GM18511 (cell line): Measurements from ENCODE around the gene OTOP2.
"Not testable (repeated sequence)": the region's sequence is repeated elsewhere in the genome, so short reads cannot be mapped to it uniquely, and the experiment has no call there.

Experiments
- ATAC-seq: cut with Tn5 transposase; IDR thresholded peaks from one replicate; pipeline ENCODE4 v1.9.1; 2021; ENCODE audit warnings: mild to moderate bottlenecking, moderate library complexity; ENCODE audit not compliant: unreplicated experiment

Gene OTOP2

DNA sequence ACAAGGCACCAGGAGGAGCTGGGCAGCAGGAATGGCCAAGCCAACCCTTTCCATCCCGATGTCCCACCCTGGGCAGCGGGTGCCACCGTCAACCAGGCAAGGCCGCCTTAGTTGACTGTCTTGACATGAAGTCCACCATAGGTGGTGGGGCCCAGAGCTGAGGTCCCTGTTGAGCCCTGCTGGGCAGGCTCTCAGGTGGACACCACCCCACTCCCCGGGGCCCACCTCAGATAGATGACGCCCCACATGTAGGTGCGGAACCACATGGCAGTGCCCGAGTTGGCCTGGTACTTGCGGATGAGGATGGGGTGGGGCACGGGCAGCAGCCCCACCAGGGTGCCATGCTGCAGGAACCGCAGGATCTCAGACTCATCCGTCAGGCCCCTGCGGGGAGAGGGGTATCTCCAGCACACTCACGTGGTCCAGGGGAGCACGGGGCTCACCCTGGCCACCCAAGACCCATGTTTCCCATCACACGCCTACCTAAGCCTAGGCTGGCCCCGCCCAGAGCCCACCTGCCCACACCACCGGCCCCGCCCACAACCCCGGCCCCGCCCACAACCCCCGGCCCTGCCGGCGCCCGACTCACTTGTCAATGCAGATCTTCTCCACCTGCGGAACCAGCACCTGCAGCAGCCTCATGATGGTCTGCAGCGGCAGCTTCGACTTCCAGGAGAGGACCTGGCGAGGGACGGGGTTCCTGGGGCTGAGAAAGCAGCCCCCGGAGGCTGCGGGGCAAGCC is 27.8 kb downstream of the OTOP2 start:
- no peak for ATAC-seq

GRCh38 chr17:74952431-74953133 is 28.5 kb downstream of the OTOP2 start:
- ATAC-seq: no peak

DNA sequence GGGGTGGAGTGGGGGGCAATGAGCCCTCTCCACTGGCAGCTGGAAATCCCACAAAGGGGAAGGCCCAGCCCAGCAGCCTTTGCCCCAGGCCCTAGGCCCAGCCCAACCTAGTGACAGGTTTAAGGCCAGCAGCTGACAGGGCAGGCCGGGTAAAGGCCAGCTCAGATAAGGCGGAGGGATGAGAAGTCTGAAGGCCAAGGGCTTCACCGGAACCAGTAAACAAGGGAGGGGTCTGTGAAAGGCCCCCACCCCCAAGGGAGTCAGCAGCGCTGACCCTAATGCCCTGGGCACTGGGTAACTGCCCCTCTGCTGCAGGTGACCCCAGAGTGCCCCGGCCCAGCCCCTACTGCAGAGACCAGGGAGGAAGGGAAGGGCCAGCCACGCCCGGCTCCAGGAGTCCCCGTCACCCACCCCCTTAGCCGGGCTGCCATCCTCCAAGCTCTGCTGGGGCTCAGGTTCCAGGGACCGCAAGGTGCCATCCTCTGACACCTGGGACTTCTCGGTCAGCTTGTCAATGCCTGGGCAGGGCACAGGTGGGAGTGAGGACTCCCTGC is 29.1 kb downstream of the OTOP2 start:
- no peak for ATAC-seq

DNA sequence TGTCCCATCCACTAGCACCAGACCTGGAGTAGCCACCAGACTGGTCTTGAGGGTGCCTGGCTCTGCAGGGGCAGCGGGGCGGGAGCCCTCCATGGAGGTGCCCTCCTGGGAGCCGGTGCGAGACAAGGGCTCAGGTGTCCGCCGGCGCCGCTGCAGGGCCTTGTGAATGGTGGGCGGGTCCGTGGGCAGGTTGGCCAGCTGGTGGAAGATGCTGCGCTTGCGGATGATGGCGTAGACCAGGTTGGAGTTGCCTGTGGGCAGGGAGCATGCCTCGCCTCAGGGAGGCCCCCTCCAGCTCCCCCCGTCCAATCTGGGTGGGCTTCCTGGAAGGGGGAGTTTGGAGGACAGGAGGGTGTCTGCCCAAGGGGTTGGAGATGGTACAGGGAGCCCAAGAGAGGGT is 30.0 kb downstream of the OTOP2 start:
- ATAC-seq: no peak

- no peak for ATAC-seq
These were observed 30.8 kb downstream of the OTOP2 start for GRCh38 chr17:74954665-74955421.

DNA sequence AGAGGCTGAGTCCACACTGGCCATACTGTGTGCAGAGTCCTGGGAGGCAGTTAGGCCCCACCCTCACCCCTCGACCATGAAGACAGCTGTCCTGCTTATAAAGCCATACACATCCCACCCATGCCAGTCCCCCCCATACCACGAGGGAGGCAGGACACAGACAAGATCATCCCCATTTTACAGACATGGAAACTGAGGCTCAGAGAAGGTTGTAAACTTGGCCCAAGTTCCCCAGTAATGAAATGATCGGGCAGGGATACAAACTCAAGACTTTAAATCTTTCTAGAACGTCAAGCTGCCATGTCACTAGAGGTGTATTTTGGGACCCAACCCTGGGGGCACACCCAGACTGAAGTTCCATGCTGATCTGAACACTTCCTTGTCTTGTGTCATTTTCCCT is 32.0 kb downstream of the OTOP2 start:
- no peak for ATAC-seq

DNA sequence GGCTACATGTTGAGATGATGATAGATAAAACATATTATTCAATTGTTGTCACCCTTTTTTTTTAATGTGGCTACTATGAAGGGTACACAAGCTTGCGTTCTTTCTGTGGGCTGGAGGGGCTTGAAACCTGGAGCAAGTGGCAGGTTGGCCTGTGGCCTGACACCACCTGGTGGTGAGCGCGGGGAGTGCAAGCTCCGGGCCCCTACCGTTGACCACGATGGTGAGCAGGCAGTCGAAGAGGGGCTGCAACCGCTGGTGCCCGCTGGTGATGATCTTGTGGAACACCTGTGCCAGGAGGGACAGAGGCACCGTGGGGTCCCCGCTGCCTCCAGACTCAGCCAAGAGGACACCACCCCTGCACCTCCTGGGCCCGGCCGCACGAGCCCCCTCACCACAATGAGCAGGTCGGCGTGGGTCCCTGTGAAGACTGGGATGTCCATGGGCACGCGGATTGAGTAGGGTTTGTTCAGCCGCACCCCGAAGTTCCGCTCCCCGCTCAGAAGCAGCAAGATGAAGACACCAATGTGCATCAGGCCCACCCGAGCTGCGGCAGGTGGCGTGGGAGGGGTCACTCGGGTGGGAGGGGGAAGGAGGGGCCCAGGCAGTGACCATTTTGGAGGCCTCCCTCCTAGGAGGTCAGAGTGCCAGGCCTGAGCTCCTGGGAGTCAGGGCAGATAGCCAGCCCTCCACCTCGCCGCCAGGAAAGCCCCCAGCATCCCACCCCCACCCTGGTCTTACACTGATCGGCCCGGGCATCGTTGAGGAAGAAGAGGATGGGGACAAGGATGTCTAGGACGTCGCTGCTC is 34.1 kb downstream of the OTOP2 start:
- ATAC-seq: no peak

DNA sequence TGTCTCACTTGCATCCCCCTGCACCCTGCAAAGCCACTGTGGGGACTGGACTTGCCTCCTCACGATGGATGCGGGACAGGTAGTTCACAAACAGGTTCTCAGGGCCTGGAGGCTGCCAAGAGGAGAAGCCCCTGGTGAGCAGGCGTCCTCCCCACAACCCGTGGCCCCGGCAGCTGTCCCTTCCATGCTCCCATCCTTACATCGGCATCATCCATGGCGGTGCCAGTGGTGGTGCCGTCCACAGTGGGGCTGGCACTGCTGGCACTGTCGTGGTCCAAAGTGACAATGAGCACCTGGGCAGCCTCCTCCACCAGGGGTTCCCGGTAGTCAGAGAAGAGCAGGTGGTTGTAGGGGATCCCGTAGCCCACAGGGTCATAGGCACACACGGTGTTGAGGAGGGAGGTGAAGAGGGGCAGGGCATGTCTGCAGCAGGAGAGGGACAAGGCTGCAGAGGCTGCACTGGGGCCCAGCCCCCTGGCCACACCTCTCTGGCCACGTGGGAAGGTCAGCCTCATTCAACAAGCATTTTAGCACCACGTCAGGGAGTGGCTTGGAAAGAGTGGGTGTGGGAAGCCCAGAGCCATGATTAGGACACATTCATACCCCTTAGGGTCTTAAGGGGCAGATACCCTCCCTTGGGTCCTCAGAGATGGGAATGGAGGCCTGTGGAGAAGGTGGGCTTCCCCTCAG is 35.9 kb downstream of the OTOP2 start:
- ATAC-seq: no peak

DNA sequence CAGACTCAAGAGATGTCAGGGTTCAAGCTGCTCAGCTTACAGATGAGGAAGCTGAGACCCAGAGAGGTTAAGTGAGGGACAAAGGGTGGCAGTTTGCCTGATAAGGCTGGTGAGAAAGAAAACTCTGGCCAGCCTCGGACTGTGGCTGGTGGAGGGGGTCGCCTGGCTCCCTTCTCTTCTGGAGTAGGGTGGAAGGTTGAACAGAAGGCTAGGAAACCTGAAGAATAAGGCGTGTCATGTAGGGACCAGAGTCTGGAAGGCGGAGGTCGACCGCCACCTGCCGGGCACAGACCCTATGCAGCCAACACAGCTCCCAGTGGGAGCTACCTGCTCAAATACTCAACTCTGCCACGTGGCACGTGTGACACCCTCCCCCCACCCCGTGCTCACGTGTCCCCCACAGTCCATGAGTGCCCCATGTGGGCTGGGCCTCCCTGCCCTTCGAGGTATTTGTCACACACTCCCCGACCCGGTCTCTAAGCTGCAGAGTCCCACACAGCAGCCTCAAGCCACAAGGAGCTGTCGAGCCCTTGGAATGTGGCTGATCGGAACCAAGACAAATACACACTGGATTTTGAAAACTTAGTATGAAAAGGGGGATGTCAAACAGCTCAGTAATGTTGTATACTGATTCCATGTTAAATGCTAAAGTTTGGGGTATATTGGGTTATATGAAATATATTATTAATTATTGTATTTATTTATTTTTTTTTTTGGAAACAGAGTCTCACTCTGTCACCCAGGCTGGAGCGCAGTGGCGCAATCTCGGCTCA is 36.7 kb downstream of the OTOP2 start:
- ATAC-seq: no peak

GRCh38 chr17:74961657-74962350 is 37.7 kb downstream of the OTOP2 start:
- ATAC-seq: no peak

- ATAC-seq: no peak
These were observed 38.7 kb downstream of the OTOP2 start for GRCh38 chr17:74962622-74963394.

DNA sequence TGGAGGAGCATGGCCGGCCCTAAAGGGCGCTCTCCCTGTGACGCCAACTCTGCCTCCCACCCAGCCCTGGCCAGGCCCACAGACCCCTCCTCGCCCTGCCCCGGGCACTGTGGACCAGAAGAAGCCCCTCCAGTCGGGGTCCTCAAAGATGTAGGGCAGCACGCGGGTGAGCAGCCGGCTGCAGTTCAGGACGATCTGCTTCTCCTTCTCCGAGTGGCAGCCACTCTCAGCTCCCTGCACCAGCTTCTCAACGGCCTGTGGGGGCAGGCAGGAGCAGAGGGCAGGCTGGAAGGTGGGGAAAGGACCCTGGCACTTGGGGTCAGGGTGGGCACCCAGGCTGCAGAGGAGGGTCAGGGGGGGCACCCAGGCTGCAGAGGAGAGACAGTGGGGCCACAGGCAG is 39.6 kb downstream of the OTOP2 start:
- ATAC-seq: no peak

DNA sequence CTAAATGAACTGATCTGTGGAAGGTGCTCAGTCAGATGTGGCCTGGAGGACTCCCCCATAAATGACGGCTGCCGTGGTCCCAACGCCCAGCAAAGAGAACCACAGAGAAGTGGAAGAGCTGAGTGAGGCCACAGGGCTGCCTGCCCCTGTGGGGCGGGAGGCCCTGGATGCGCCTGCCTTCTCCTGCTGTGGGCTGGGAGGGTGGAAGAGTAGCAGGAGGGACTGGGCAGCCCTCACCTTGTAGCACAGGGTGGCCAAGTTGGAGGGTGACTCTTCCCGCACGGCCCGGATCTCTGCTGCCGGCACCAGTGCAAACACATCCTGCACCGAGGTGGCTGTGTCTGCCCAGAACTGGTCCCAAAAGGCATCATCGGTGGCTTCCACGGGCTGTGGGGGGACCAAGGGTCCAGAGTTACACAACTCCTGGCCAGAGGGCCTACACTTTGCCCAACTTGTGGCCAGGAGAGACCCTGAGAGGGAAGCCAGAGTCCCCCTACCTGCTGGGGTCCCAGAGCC is 40.2 kb downstream of the OTOP2 start:
- ATAC-seq: no peak

GRCh38 chr17:74964988-74965622 is 41.0 kb downstream of the OTOP2 start:
- no peak for ATAC-seq

DNA sequence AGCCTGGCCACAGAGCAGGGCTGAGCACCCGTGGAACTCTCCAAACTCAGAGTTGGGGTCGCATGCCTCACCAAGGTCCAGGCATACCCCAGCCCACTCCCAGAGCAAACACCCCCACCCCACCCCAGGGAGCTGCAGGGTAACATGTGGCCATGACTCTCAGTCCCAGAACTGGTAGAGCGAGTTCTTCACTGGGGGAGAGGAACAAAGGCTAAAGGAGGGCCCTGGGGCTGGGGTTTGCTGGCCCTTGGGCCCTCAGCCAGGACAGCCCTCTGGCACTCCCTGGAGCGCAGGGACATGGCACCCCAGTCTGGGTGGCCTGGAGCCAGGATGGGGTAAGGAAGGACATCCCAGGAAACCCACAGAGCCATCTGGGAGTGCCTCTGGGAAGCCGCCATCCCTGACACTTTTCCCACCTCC is 44.3 kb downstream of the OTOP2 start:
- ATAC-seq: no peak

DNA sequence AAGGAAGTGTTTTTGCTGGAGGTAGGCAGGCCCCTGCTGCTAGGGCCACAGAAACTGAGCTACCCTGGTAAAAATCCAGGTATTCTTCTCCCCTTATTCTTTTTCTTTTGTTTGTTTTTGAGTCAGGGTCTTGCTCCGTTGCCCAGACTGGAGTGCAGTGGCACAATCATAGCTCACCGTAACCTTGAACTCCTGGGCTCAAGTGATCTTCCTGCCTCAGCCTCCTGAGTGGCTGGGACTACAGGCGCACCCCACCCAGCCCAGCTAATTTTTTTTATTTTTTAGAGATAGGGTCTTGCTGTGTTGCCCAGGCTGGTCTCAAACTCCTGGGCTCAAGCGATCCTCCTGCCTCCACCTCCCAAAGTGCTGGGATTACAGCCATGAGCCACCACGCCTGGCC is 45.4 kb downstream of the OTOP2 start:
- ATAC-seq: not testable (repeated sequence)

DNA sequence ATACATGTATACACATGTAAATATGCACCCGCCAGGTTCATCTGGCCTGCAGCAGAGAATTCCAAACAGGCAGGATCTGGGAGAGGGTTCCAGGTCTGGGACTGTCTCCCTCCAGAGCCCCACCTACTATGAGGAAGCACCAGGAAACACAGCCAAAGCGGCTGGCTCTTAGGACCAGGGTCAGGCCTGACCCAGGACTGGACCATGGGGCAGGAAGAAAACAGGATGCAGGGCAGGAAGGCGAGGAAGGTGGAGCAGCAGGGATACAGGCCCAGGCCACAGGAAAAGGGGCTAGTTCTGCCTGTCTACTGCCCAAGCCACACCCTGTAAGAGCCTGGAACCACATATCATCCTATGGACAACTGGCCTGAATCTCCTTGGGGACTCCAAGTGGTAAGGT is 46.3 kb downstream of the OTOP2 start:
- no peak for ATAC-seq
